Transverse colon (tissue), 4 donors: ENCODE data around the gene SLC35G2. TPM values are rescaled to one million over a fixed set of nuclear protein-coding genes. Genes with fewer than 3 reads are reported as not detected.
"Not testable (repeated sequence)": the region's sequence is repeated elsewhere in the genome, so short reads cannot be mapped to it uniquely, and the experiment has no call there.

Experiments used
- DNase-seq: peaks from one replicate; pipeline ENCODE4 v3.0.0-alpha.2; 2019
- H3K27ac ChIP-seq, 4 donors: fragments of 200-600 bp; sonication (generic); 2 replicates each; pipeline ENCODE4 v1.5.1; 2016 to 2018; ENCODE audit warnings: inconsistent platforms in 4 of 4
- H3K27me3 ChIP-seq: fragments of 200-600 bp; sonication (generic); 2 replicates; pipeline ENCODE4 v1.5.1; 2017; ENCODE audit warnings: inconsistent platforms
- H3K36me3 ChIP-seq, 4 donors: fragments of 200-600 bp; sonication (generic); 2 replicates each; pipeline ENCODE4 v1.5.1; 2017 to 2019; ENCODE audit warnings: inconsistent platforms in 4 of 4
- H3K4me1 ChIP-seq, 4 donors: fragments of 200-600 bp; sonication (generic); 2 replicates each; pipeline ENCODE4 v1.5.1; 2017 to 2020; ENCODE audit warnings: inconsistent platforms in 4 of 4
- H3K4me3 ChIP-seq, 4 donors: fragments of 200-600 bp; sonication (generic); 1 replicate in 1 of 4; 2 replicates in 3 of 4; pipeline versions ENCODE4 v1.5.1 to v1.6.1; 2017 to 2019; ENCODE audit warnings: inconsistent platforms in 4 of 4
- H3K9me3 ChIP-seq, 2 donors: fragments of 200-600 bp; sonication (generic); 2 replicates each; pipeline ENCODE4 v1.5.1; 2017 to 2019; ENCODE audit warnings: inconsistent platforms in 2 of 2
- CTCF ChIP-seq, 5 experiments: fragments of 200-600 bp in 3 of 5; fragments of 450-650 bp in 2 of 5; sonication (generic) in 3 of 5; IDR thresholded peaks; 1 replicate in 2 of 5; 2 replicates in 3 of 5; pipeline ENCODE4 v1.5.1; 2016 to 2017; ENCODE audit warnings: antibody characterized with exemption in 5 of 5, inconsistent platforms in 3 of 5, mild to moderate bottlenecking in 2 of 5, moderate library complexity in 1 of 5
- EP300 ChIP-seq: sonication (generic); formaldehyde crosslinking; IDR thresholded peaks from one replicate; pipeline ENCODE4 v1.6.1; 2017; ENCODE audit warnings: antibody characterized with exemption, low read depth
- POLR2A ChIP-seq: fragments of 450-650 bp; IDR thresholded peaks from one replicate; pipeline ENCODE4 v1.6.1; 2016; ENCODE audit warnings: antibody characterized with exemption, mild to moderate bottlenecking, moderate library complexity
- POLR2AphosphoS5 ChIP-seq, 3 donors: sonication (generic); formaldehyde crosslinking; IDR thresholded peaks; one replicate each; pipeline ENCODE4 v1.6.1; 2016; ENCODE audit warnings: antibody characterized with exemption in 3 of 3
- WGBS, 2 donors: methylation state at CpG; one replicate each; pipeline ENCODE4 v1.1.5; 2018; ENCODE audit warnings: low coverage in 1 of 2; 5-methylcytosine and 5-hydroxymethylcytosine counted together
- in situ Hi-C, 4 donors: fragments of 200-750 bp; cut with MboI; loops; one replicate each; pipeline versions ENCODE4 v1.15.0 to v1.15.1; 2017; ENCODE audit warnings: low sequenced_read_pairs in 3 of 4, low pct_ligation_motif_present in 1 of 4, low pct_unique_long_range_greater_than_20kb in 1 of 4
- intact Hi-C: fragments of 100-400 bp; cut with DNase I; formaldehyde crosslinking; loops from one replicate; pipeline ENCODE4 v1.15.1; 2023; ENCODE audit warnings: low total_unique reads
- total RNA-seq, 4 donors: library from RNA; depleted of rRNA; stranded (reverse); fragments of >200 nt; gene quantifications; one replicate each; pipeline ENCODE4 v1.1.0, GENCODE V29; 2016

The SLC35G2 gene
- total RNA-seq, 4 donors from 2014 or later = 0.68 to 23.3 (median 2.1) TPM; not detected in 1

DNA sequence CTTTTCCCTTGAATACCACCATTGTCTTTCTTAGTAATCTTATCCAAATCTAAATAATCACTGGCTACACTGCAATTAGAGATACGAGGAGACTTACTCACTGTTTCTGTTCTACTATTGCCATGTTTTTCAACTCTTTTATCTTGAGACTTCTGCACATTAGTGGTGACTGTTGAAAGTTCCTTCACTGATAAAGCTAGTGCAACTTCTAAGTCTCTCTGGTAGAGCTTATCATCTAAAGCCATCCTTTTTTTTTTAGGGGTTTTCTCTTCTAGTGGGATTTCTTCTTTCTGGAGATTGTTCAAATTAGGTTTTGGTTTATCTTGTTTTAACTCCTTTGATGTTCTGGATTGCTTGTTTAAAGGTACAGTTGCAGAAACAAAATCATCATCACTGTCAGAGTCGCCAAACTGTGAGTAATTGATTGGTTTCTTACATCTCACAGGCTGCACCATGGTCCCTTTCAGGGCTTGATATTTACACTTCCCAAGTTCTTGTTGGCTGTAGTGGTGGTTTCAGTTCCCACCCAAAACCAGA is 80.8 kb downstream of the SLC35G2 start:
- no peak for DNase-seq
- no peak overlapping the region for H3K27ac ChIP-seq
- no peaks in the 10 kb centered on the region for H3K36me3 ChIP-seq
- no peak overlapping the region for H3K4me3 ChIP-seq
- in situ Hi-C loops (no loop called here), intact Hi-C loops (no loop called here)
- WGBS, 2 donors = 43 to 64% methylated on average over 1 to 2 of the region's 2 CpGs
- H3K9me3 ChIP-seq = peaks cover 8 to 11% of the 10 kb centered on the region in 2 donors
- peaks cover 0 to 43% (median 13%) of the 10 kb centered on the region in 4 donors for H3K4me1 ChIP-seq
- TF ChIP-seq EP300 = no peak
- TF ChIP-seq POLR2AphosphoS5 (IDR thresholded peaks at IDR 0.05) = no peak
- no peak for TF ChIP-seq POLR2A
- no peak for TF ChIP-seq CTCF (IDR thresholded peaks at IDR 0.05)
- no peaks in the 10 kb centered on the region for H3K27me3 ChIP-seq

DNA sequence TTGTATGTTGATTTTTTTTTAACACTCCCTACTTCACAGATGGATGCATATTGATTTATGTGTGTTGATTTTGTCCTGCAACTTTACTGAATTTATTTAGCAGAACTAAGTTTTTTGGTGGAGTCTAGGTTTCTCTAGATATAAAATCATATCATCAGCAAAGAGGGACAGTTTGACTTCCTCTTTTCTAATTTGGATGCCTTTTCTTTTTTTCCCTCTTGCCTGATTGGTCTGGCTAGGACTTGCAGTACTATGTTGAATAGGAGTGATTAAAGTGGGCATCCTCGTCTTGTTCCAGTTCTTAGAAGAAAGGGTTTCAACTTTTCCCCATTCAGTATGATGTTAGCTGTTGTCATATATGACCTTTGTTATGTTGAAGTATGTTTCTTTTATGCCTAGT is 81.8 kb downstream of the SLC35G2 start:
- WGBS, 2 donors = 67 to 80% methylated on average over 1 of the region's 1 CpG
- in situ Hi-C loops, H3K36me3 ChIP-seq, intact Hi-C loops, DNase-seq, H3K27me3 ChIP-seq, H3K27ac ChIP-seq, H3K4me3 ChIP-seq: not testable (repeated sequence)
- Histone ChIP-seq H3K4me1 (peaks cover 0 to 43% (median 13%) of the 10 kb centered on the region in 4 donors), H3K9me3 (peaks cover 8 to 11% of the 10 kb centered on the region in 2 donors)

- peaks cover 8 to 11% of the 10 kb centered on the region in 2 donors for H3K9me3 ChIP-seq
- no peaks in the 10 kb centered on the region for H3K36me3 ChIP-seq
- DNase-seq = no peak
- H3K27ac ChIP-seq = no peak overlapping the region
- no peaks in the 10 kb centered on the region for H3K27me3 ChIP-seq
- H3K4me1 ChIP-seq = peaks cover 0 to 43% (median 13%) of the 10 kb centered on the region in 4 donors
- no peak overlapping the region for H3K4me3 ChIP-seq
- WGBS, 2 donors = 79 to 92% methylated on average over 3 of the region's 3 CpGs
- in situ Hi-C loops = no loop called here
- no peak for TF ChIP-seq EP300
- TF ChIP-seq POLR2AphosphoS5 (IDR thresholded peaks at IDR 0.05) = no peak
- TF ChIP-seq POLR2A = no peak
- TF ChIP-seq CTCF (IDR thresholded peaks at IDR 0.05) = no peak
- intact Hi-C loops = no loop called here
Observed at GRCh38 chr3:136901391-136901790, 82.5 kb downstream of the SLC35G2 start.

- intact Hi-C loops, H3K36me3 ChIP-seq, H3K27ac ChIP-seq, DNase-seq, H3K4me3 ChIP-seq, in situ Hi-C loops, H3K27me3 ChIP-seq: not testable (repeated sequence)
- Histone ChIP-seq H3K9me3 (peaks cover 8 to 11% of the 10 kb centered on the region in 2 donors), H3K4me1 (peaks cover 0 to 41% (median 13%) of the 10 kb centered on the region in 4 donors)
- 80 to 88% methylated on average over 1 of the region's 1 CpG for whole genome bisulfite sequencing, 2 donors
Observed at GRCh38 chr3:136902530-136902929, 83.6 kb downstream of the SLC35G2 start.

GRCh38 chr3:136903899-136904298 is 85.0 kb downstream of the SLC35G2 start:
- H3K9me3 ChIP-seq = peaks cover 8 to 11% of the 10 kb centered on the region in 2 donors

DNA sequence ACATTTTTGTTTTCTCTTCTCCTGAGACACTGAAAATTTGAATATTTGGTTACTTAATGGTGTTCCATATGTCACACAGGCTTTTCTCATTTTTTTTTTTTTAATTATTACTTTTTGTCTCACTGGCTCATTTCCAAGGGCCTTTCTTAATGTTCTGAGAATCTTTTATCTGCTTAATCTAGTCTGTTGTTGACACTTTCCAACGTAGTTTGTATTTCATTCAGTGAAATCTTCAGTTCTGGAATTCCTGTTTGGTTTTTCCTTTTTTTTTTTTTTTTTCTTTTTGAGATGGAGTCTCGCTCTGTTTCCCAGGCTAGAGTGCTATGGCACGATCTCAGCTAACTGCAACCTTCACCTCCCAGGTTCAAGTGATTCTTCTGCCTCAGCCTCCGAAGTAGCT is 85.8 kb downstream of the SLC35G2 start:
- intact Hi-C loops = no loop called here
- H3K27me3 ChIP-seq = no peaks in the 10 kb centered on the region
- H3K9me3 ChIP-seq = peaks cover 8 to 11% of the 10 kb centered on the region in 2 donors
- no peak overlapping the region for H3K4me3 ChIP-seq
- H3K36me3 ChIP-seq = no peaks in the 10 kb centered on the region
- H3K27ac ChIP-seq = no peak overlapping the region
- peaks cover 0 to 23% (median 10%) of the 10 kb centered on the region in 4 donors for H3K4me1 ChIP-seq
- DNase-seq = no peak
- no peak for TF ChIP-seq CTCF (IDR thresholded peaks at IDR 0.05)
- in situ Hi-C loops = no loop called here
- WGBS, 2 donors = 67 to 71% methylated on average over 3 to 4 of the region's 4 CpGs

More at GRCh38 chr3:136903899-136904298, 85.0 kb downstream of the SLC35G2 start:
- Histone ChIP-seq H3K27ac (no peak overlapping the region), H3K4me1 (peaks cover 0 to 27% (median 7%) of the 10 kb centered on the region in 4 donors), H3K36me3 (no peaks in the 10 kb centered on the region), H3K27me3 (no peaks in the 10 kb centered on the region), H3K4me3 (no peak overlapping the region)
- TF ChIP-seq POLR2AphosphoS5 (IDR thresholded peaks at IDR 0.05) = no peak
- no peak for DNase-seq
- intact Hi-C loops (no loop called here), in situ Hi-C loops (no loop called here)
- 0% methylated on average over 1 of the region's 1 CpG for WGBS, 2 donors
